Measurements from ENCODE around the gene POU2F3. TPM values are rescaled to one million over a fixed set of nuclear protein-coding genes. Genes with fewer than 3 reads are reported as not detected.

Gene POU2F3
- total RNA-seq, 4 donors from 2014 or later, result not detected

DNA sequence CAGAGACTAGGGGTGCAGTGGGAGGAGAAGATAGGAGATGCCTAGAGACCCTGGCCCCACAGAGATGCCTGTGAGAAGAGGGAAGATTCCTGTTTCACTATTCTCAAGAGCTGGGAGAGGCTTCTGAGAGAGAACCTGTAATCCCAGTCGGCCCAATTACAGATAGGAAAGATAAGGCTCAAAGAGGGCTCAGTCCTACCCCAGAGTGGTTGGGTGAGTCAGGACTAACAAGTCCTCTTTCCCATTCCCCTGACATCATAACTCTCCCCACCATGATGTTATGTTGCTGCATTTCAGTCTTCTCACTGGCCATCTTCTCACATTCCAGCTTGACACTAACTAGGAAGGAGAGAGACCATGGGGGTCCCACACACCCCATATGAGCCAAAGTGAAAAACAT is 114.1 kb downstream of the POU2F3 start:
- Histone ChIP-seq H3K27ac (replicated peaks in 1 of 4) (no peak overlapping the region), H3K4me1 (peaks cover 22 to 48% (median 43%) of the 10 kb centered on the region in 4 donors)
- TF ChIP-seq EP300 (IDR thresholded peaks at IDR 0.05), result no peak
- TF ChIP-seq POLR2A (IDR thresholded peaks at IDR 0.05; ENCODE audit: low read depth), result no peak
- TF ChIP-seq, protein P1, sequence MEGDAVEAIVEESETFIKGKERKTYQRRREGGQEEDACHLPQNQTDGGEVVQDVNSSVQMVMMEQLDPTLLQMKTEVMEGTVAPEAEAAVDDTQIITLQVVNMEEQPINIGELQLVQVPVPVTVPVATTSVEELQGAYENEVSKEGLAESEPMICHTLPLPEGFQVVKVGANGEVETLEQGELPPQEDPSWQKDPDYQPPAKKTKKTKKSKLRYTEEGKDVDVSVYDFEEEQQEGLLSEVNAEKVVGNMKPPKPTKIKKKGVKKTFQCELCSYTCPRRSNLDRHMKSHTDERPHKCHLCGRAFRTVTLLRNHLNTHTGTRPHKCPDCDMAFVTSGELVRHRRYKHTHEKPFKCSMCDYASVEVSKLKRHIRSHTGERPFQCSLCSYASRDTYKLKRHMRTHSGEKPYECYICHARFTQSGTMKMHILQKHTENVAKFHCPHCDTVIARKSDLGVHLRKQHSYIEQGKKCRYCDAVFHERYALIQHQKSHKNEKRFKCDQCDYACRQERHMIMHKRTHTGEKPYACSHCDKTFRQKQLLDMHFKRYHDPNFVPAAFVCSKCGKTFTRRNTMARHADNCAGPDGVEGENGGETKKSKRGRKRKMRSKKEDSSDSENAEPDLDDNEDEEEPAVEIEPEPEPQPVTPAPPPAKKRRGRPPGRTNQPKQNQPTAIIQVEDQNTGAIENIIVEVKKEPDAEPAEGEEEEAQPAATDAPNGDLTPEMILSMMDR (IDR thresholded peaks at IDR 0.05), result no peak
- TF ChIP-seq POLR2AphosphoS5 (IDR thresholded peaks at IDR 0.05), result no peak

DNA sequence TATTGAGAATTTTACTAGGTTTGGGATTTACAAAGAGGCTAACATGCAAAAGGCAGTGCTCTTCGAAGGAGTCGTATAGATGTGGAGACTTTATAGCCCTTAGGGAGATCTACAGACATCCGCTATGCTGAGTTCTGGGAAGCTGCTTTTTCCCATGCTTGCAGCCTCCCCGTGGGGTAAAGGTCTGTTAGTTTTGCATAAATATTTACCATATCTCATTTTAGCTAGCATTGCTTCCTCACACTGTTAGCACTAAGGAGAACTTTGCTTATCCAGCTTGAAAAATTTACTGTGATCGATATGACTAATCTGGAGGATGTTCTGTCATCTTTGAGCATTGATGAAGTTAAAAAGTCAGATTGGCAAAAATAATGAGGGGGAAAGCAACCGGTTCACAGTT is 114.8 kb downstream of the POU2F3 start:
- Histone ChIP-seq H3K4me3 (no peak overlapping the region), H3K36me3 (no peaks in the 10 kb centered on the region), H3K27me3 (no peaks in the 10 kb centered on the region), H3K27ac (replicated peaks in 1 of 4) (no peak overlapping the region), H3K9me3 (no peaks in the 10 kb centered on the region), H3K4me1 (peaks cover 15 to 44% (median 40%) of the 10 kb centered on the region in 4 donors)
- intact Hi-C loops (cut with DNase I), result no loop called here
- TF ChIP-seq EP300 (IDR thresholded peaks at IDR 0.05) (no peak), POLR2A (IDR thresholded peaks at IDR 0.05; ENCODE audit: low read depth) (no peak), POLR2AphosphoS5 (IDR thresholded peaks at IDR 0.05) (no peak)
- TF ChIP-seq, protein P1 (IDR thresholded peaks at IDR 0.05), result no peak
- WGBS, result 69% methylated on average over 6 of the region's 6 CpGs
- no peak for DNase-seq (ENCODE audit: extremely low spot score)

More for the DNA sequence above, 114.1 kb downstream of the POU2F3 start:
- no peaks in the 10 kb centered on the region for H3K27me3 ChIP-seq
- 78% methylated on average over 1 of the region's 1 CpG for WGBS
- H3K9me3 ChIP-seq, result no peaks in the 10 kb centered on the region
- no peak overlapping the region for H3K4me3 ChIP-seq
- intact Hi-C loops (cut with DNase I), result no loop called here
- no peaks in the 10 kb centered on the region for H3K36me3 ChIP-seq
- DNase-seq (ENCODE audit: extremely low spot score), result no peak

DNA sequence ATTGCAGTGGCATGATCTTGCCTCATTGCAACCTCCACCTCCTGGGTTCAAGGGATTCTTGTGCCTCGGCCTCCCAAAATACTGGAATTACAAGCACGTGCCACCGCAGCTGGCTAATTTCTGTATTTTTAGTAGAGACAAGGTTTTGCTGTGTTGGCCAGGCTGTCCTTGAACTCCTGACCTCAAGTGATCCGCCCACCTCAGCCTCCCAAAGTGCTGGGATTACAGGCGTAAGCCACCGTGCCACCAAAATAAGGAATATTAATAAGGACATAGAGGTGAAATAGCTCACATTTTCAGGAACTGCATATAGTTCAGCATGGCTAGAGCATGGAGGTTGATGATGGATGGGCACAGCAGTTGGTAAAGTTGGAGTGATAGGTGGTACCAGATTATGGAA is 117.7 kb downstream of the POU2F3 start:
- peaks cover 29 to 49% (median 46%) of the 10 kb centered on the region in 4 donors for H3K4me1 ChIP-seq
- no peak overlapping the region for H3K4me3 ChIP-seq
- intact Hi-C loops (cut with DNase I), result no loop called here
- no peak for DNase-seq (ENCODE audit: extremely low spot score)
- 96% methylated on average over 6 of the region's 6 CpGs for WGBS
- no peaks in the 10 kb centered on the region for H3K9me3 ChIP-seq
- no peaks in the 10 kb centered on the region for H3K36me3 ChIP-seq
- H3K27ac ChIP-seq (replicated peaks in 1 of 4), result no peak overlapping the region
- no peaks in the 10 kb centered on the region for H3K27me3 ChIP-seq
- TF ChIP-seq EP300 (IDR thresholded peaks at IDR 0.05) (no peak), POLR2A (IDR thresholded peaks at IDR 0.05; ENCODE audit: low read depth) (no peak)
- TF ChIP-seq, protein P1 (IDR thresholded peaks at IDR 0.05), result no peak

DNA sequence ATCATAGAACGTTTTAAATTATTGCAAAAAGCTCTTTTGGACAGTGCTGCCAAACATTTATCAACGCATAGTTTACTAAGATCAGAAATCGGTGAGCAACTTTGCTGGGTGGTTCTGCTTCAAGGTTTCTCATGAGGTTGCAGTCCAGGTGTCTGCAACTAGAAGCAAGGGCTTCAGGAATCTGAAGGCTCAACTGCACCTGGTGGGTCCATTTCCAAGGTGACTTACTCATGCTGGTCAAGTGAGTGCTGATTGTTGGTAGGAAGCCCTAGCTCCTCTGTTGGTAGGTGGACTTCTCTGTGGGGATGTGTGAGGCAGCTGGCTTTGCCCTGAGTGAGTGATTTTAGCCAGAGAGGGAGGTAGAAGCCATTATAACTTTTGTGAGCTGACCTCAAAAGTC is 118.8 kb downstream of the POU2F3 start:
- Histone ChIP-seq H3K27me3 (no peaks in the 10 kb centered on the region), H3K27ac (replicated peaks in 1 of 4) (no peak overlapping the region), H3K9me3 (no peaks in the 10 kb centered on the region), H3K4me1 (peaks cover 35 to 51% (median 47%) of the 10 kb centered on the region in 4 donors), H3K36me3 (no peaks in the 10 kb centered on the region), H3K4me3 (no peak overlapping the region)
- no peak for TF ChIP-seq POLR2AphosphoS5 (IDR thresholded peaks at IDR 0.05)
- no peak for TF ChIP-seq POLR2A (IDR thresholded peaks at IDR 0.05; ENCODE audit: low read depth)
- TF ChIP-seq EP300 (IDR thresholded peaks at IDR 0.05), result no peak
- TF ChIP-seq, protein P1 (IDR thresholded peaks at IDR 0.05), result no peak
- 96% methylated on average over 3 of the region's 3 CpGs for WGBS
- DNase-seq (ENCODE audit: extremely low spot score), result no peak
- intact Hi-C loops (cut with DNase I), result no loop called here

DNA sequence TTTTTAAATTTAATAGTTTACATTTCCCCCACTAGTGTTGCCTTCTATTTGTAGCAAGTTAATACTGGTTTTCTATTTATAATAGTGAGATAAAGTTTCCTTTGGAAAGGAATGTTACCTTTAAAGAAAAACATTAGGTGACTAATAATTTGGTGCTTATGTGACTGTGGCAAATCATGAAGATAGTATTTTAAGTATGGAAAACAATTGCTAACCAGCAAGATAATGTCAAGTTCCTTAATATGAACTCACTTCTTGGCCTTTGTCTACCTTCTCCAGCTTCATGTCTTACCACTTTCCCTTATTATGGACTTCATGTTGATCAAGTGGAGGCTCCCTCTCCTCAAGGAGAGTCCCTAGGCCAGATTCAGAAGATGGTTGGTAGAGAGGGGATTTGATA is 123.5 kb downstream of the POU2F3 start:
- no peak overlapping the region for H3K4me3 ChIP-seq
- no peak for DNase-seq (ENCODE audit: extremely low spot score)

More for the DNA sequence above, 123.5 kb downstream of the POU2F3 start:
- Histone ChIP-seq H3K27me3 (no peaks in the 10 kb centered on the region), H3K36me3 (no peaks in the 10 kb centered on the region), H3K27ac (replicated peaks in 1 of 4) (no peak overlapping the region), H3K9me3 (no peaks in the 10 kb centered on the region), H3K4me1 (peaks cover 32 to 40% (median 33%) of the 10 kb centered on the region in 4 donors)
- intact Hi-C loops (cut with DNase I), result no loop called here
- TF ChIP-seq POLR2AphosphoS5 (IDR thresholded peaks at IDR 0.05), result no peak

Measured in esophagus muscularis mucosa (tissue), 4 donors.